HEK293T (cell line): ENCODE measurements around the gene SLC18A3.

Experiments
- ARNT ChIP-seq: fragments of 450-650 bp; IDR thresholded peaks from 2 replicates; pipeline ENCODE4 v1.6.1; 2017; ENCODE audit warnings: mild to moderate bottlenecking
- BHLHE40 ChIP-seq: fragments of 450-650 bp; IDR thresholded peaks from 2 replicates; pipeline ENCODE4 v1.6.1; 2016; ENCODE audit warnings: mild to moderate bottlenecking, moderate library complexity, borderline replicate concordance
- CTBP1 ChIP-seq: fragments of 450-650 bp; IDR thresholded peaks from 2 replicates; pipeline ENCODE4 v1.6.1; 2016; ENCODE audit warnings: borderline replicate concordance
- FOXA1 ChIP-seq: fragments of 450-650 bp; IDR thresholded peaks from 2 replicates; pipeline ENCODE4 v1.6.1; 2016; ENCODE audit warnings: mild to moderate bottlenecking
- FOXK2 ChIP-seq: fragments of 450-650 bp; IDR thresholded peaks from 2 replicates; pipeline ENCODE4 v1.6.1; 2016; ENCODE audit warnings: mild to moderate bottlenecking
- FOXM1 ChIP-seq: fragments of 450-650 bp; IDR thresholded peaks from 2 replicates; pipeline ENCODE4 v1.6.1; 2017; ENCODE audit warnings: mild to moderate bottlenecking, borderline replicate concordance
- HDGF ChIP-seq: fragments of 450-650 bp; IDR thresholded peaks from 2 replicates; pipeline ENCODE4 v1.6.1; 2017; ENCODE audit warnings: antibody characterized with exemption, borderline replicate concordance
- PKNOX1 ChIP-seq: fragments of 450-650 bp; IDR thresholded peaks from 2 replicates; pipeline ENCODE4 v1.6.1; 2016
- SP1 ChIP-seq: fragments of 450-650 bp; IDR thresholded peaks from 2 replicates; pipeline ENCODE4 v1.6.1; 2017
- SUZ12 ChIP-seq: fragments of 450-650 bp; IDR thresholded peaks from 2 replicates; pipeline ENCODE4 v1.6.1; 2016; ENCODE audit warnings: mild to moderate bottlenecking
- TARDBP ChIP-seq: fragments of 450-650 bp; IDR thresholded peaks from 2 replicates; pipeline ENCODE4 v1.6.1; 2016
- ZNF384 ChIP-seq: fragments of 450-650 bp; IDR thresholded peaks from 2 replicates; pipeline ENCODE4 v1.6.1; 2016

DNA sequence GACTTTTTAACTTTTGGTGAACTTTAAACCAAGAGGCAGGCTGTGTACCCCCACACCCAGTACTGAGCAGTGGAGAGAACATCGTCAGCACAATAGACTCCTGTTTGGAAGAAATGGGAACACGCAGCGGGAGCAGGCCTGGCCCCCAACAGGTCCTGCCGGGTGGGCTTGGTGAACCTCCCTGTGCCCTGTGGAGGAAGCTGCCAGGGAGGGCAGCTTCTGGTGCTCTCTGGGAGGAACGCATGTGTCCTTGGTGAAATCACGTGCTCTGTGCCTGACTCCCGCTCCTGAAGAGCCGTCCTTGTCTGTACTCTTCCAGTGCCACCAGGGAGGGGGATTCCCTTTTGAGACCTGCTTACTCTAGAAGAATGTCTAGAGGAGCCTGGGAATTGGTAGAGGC lies 35.3 kb downstream of the SLC18A3 start:
- no peak for TF ChIP-seq SUZ12
- no peak for TF ChIP-seq ZNF384
- no peak for TF ChIP-seq FOXA1
- TF ChIP-seq FOXK2: no peak
- no peak for TF ChIP-seq FOXM1
- no peak for TF ChIP-seq CTBP1
- TF ChIP-seq BHLHE40: no peak
- no peak for TF ChIP-seq PKNOX1
- TF ChIP-seq SP1: no peak
- no peak for TF ChIP-seq TARDBP
- no peak for TF ChIP-seq HDGF
- TF ChIP-seq ARNT: no peak
